K562 (cell line): Measurements from ENCODE around the gene ARFGAP1.

Source experiments
- EP300 ChIP-seq: IDR thresholded peaks from 2 replicates; pipeline ENCODE4 v1.6.1; 2012; ENCODE audit warnings: low read length, improper control_type of control experiment
- HCFC1 ChIP-seq: IDR thresholded peaks from 2 replicates; pipeline ENCODE4 v1.6.1; 2012; ENCODE audit warnings: low read depth, low read length, improper control_type of control experiment
- KDM1A ChIP-seq, 2 experiments: fragments of 450-650 bp; IDR thresholded peaks; 2 replicates each; pipeline ENCODE4 v1.6.1; 2016; ENCODE audit warnings: mild to moderate bottlenecking in 2 of 2
- RAD51 ChIP-seq: fragments of 450-650 bp; IDR thresholded peaks from 2 replicates; pipeline ENCODE4 v1.7.1; 2016; ENCODE audit warnings: low read depth, mild to moderate bottlenecking, borderline replicate concordance
- TF ChIP-seq, protein P1 (sequence below): sonication (generic); formaldehyde crosslinking; IDR thresholded peaks from 2 replicates; pipeline ENCODE4 v1.8.0; 2022; ENCODE audit warnings: mild to moderate bottlenecking, missing genetic modification reagents

DNA sequence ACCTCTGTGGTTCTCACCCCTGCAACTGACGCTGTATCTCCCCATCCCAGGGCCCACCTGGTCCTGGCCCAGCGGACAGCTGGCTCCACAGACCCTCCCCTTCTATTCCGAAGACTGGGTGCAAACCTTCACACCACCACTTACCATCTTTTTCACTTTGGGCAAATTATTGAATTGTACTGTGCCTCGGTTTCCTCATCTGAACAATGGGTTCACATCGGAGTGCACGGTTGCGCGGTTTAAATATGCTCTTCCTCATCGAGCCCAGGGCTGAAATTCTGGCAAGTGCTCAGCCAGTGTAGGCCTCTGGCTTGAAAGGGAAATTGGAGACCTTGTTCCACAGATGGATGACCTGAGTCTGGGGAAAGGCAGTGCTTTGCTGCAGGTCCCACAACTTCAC lies 2.9 kb upstream of the ARFGAP1 start:
- TF ChIP-seq RAD51 (no peak), HCFC1 (no peak), EP300 (no peak), KDM1A (IDR thresholded peaks at IDR 0.05) (no peak)
- TF ChIP-seq, protein P1, sequence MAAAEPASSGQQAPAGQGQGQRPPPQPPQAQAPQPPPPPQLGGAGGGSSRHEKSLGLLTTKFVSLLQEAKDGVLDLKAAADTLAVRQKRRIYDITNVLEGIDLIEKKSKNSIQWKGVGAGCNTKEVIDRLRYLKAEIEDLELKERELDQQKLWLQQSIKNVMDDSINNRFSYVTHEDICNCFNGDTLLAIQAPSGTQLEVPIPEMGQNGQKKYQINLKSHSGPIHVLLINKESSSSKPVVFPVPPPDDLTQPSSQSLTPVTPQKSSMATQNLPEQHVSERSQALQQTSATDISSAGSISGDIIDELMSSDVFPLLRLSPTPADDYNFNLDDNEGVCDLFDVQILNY (CRISPR knock-in tag): no peak
